Right renal cortex interstitium (tissue), 3 donors: ENCODE measurements around the gene DSCAML1. TPM values are rescaled to one million over a fixed set of nuclear protein-coding genes. Genes with fewer than 3 reads are reported as not detected.
A peak's percentile ranks its signal among the peaks of the same experiment; 100 is the strongest.

Experiments
- DNase-seq, 3 donors: peaks; one replicate each; pipeline ENCODE4 v3.0.0-alpha.2; 2013; ENCODE audit warnings: low read depth in 3 of 3, low spot score in 2 of 3
- polyA plus RNA-seq, 3 donors: library from polyadenylated mRNA; unstranded; fragments of 120-200 nt; gene quantifications; one replicate each; pipeline ENCODE4 v1.2.1, GENCODE V29; 2013; ENCODE audit not compliant: insufficient read length in 3 of 3

DSCAML1 gene
- polyA plus RNA-seq, 3 donors: 1.6 to 2.3 (median 1.6) TPM

- no peak for DNase-seq
Observed at GRCh38 chr11:117673602-117674001, 123.4 kb downstream of the DSCAML1 start.

- no peak for DNase-seq
Observed at GRCh38 chr11:117671370-117671769, 125.6 kb downstream of the DSCAML1 start.

GRCh38 chr11:117670924-117671323 lies 126.1 kb downstream of the DSCAML1 start:
- no peak for DNase-seq

GRCh38 chr11:117670443-117670842 lies 126.6 kb downstream of the DSCAML1 start:
- no peak for DNase-seq

GRCh38 chr11:117669616-117670015 lies 127.4 kb downstream of the DSCAML1 start:
- no peak for DNase-seq

GRCh38 chr11:117669062-117669461 lies 128.0 kb downstream of the DSCAML1 start:
- DNase-seq: no peak

- DNase-seq: no peak
Observed at GRCh38 chr11:117668321-117668751, 128.7 kb downstream of the DSCAML1 start.

- DNase-seq: no peak
Observed at GRCh38 chr11:117664897-117665296, 132.1 kb downstream of the DSCAML1 start.

GRCh38 chr11:117663821-117664220 lies 133.2 kb downstream of the DSCAML1 start:
- DNase-seq: peak in 1 of 3 donors; percentile 8

- peak in 1 of 3 donors; percentile 7 for DNase-seq
Observed at GRCh38 chr11:117663414-117663813, 133.6 kb downstream of the DSCAML1 start.

GRCh38 chr11:117662671-117663269 lies 134.2 kb downstream of the DSCAML1 start:
- no peak for DNase-seq

GRCh38 chr11:117662255-117662654 lies 134.8 kb downstream of the DSCAML1 start:
- DNase-seq: no peak

GRCh38 chr11:117658809-117659208 lies 138.2 kb downstream of the DSCAML1 start:
- DNase-seq: no peak

- DNase-seq: no peak
Observed at GRCh38 chr11:117657794-117658193, 139.2 kb downstream of the DSCAML1 start.

GRCh38 chr11:117654281-117655255 lies 142.4 kb downstream of the DSCAML1 start:
- DNase-seq: no peak

GRCh38 chr11:117652521-117652920 lies 144.5 kb downstream of the DSCAML1 start:
- no peak for DNase-seq

GRCh38 chr11:117649296-117650055 lies 147.5 kb downstream of the DSCAML1 start:
- no peak for DNase-seq

- no peak for DNase-seq
Observed at GRCh38 chr11:117647872-117648271, 149.1 kb downstream of the DSCAML1 start.

- no peak for DNase-seq
Observed at GRCh38 chr11:117647207-117647606, 149.8 kb downstream of the DSCAML1 start.

- no peak for DNase-seq
Observed at GRCh38 chr11:117646411-117646810, 150.6 kb downstream of the DSCAML1 start.
